Hepatic stellate cell (primary cell): Measurements from ENCODE around the gene IFT88.

Source experiments
- DNase-seq: peaks from one replicate; pipeline ENCODE4 v3.0.0; 2011; ENCODE audit warnings: low spot score

The IFT88 gene

GRCh38 chr13:20716951-20717350, 150.0 kb downstream of the IFT88 start:
- DNase-seq = no peak

GRCh38 chr13:20717581-20718542, 150.9 kb downstream of the IFT88 start:
- no peak for DNase-seq

DNA sequence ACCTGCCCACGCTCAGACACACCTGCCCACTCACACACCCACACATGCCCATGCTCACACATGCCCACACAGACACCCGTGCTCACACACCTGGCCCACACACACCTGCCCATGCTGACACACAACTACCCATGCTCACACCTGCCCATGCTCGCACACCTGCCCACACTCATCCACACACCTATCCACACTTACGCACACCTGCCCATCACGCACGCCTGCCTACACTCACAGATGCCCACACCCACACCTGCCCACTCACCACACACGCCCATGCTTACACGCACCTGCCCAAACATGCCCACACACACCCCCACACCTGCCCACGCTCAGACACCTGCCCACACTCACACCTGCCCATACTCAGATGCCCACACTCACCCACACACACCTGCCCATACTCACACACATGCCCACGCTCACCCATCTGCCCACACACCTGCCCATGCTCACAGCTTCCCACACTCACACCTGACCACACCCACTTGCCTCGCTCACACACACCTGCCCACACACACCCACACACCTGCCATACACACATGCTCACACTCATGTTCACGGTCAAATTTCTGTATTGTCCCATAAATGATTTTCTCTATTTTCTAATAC, 152.1 kb downstream of the IFT88 start:
- no peak for DNase-seq

DNA sequence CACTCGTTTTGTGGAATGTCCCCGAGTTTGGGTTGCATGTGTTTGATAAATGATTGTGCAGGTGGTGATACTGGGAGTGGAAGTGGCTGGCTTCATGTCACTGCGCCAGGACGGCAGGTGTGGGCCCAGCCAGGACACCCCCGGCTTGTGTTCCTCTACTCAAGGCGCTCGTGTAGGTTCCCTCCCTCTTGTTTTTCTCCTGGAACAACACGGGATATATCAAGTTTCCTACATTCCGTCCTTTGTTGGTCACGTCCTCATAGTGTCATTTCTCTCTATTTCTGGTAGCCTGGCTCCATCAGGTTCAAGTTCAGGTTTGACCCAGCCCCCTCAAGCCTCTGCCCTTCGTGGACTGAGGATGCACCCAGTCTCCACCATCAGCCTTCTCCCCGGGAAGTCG, 152.8 kb downstream of the IFT88 start:
- DNase-seq = no peak

GRCh38 chr13:20720499-20720898, 153.5 kb downstream of the IFT88 start:
- no peak for DNase-seq

DNA sequence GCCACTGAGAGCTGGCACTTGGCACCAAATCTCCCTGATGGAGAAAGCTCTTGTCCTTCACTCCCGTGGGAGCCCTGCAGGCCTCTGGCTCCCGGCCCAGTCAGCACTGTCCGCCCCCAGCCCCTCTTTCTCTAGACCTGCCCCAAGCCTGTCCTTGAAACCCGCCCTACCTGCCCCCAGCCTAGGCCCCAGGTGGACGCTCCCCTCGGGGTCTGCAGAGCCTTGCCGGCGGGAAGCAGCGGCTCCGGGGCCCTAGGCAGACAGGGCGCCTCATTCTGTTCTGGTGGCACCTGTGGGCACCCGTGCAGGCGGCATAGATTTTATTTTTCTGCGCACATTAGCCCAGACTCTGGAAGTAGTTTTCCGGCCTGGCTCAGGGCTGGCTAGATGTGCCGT, 154.1 kb downstream of the IFT88 start:
- DNase-seq = no peak

DNA sequence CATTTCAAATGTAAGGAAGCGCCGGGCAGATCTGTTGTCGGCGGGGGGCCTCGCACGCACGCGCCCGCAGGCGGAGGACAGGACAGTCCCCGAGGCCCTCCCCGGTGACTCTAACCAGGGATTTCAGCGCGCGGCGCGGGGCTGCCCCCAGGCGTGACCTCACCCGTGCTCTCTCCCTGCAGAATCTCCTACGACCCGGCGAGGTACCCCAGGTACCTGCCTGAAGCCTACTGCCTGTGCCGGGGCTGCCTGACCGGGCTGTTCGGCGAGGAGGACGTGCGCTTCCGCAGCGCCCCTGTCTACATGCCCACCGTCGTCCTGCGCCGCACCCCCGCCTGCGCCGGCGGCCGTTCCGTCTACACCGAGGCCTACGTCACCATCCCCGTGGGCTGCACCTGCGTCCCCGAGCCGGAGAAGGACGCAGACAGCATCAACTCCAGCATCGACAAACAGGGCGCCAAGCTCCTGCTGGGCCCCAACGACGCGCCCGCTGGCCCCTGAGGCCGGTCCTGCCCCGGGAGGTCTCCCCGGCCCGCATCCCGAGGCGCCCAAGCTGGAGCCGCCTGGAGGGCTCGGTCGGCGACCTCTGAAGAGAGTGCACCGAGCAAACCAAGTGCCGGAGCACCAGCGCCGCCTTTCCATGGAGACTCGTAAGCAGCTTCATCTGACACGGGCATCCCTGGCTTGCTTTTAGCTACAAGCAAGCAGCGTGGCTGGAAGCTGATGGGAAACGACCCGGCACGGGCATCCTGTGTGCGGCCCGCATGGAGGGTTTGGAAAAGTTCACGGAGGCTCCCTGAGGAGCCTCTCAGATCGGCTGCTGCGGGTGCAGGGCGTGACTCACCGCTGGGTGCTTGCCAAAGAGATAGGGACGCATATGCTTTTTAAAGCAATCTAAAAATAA, 154.7 kb downstream of the IFT88 start:
- peak; percentile 77 for DNase-seq

DNA sequence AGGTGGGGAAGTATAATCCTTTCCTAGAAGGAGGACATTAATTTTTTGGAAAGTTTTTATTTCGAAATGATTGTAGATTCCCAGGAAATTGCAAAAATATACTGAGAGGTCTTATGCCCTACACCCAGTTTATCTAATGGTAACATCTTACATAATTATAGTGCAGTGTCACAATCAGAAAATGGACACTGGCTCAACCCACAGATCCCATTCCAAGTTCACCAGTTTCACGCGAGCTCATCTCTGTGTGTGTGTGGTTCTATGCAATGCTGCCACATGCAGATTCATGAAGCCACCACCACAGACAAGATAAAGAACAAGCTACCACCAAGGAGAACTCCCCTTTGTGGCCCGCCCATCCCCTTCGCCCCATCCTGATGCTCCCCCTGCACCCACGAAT, 160.9 kb downstream of the IFT88 start:
- no peak for DNase-seq

- DNase-seq = no peak
Observed at GRCh38 chr13:20728579-20729311, 161.8 kb downstream of the IFT88 start.

DNA sequence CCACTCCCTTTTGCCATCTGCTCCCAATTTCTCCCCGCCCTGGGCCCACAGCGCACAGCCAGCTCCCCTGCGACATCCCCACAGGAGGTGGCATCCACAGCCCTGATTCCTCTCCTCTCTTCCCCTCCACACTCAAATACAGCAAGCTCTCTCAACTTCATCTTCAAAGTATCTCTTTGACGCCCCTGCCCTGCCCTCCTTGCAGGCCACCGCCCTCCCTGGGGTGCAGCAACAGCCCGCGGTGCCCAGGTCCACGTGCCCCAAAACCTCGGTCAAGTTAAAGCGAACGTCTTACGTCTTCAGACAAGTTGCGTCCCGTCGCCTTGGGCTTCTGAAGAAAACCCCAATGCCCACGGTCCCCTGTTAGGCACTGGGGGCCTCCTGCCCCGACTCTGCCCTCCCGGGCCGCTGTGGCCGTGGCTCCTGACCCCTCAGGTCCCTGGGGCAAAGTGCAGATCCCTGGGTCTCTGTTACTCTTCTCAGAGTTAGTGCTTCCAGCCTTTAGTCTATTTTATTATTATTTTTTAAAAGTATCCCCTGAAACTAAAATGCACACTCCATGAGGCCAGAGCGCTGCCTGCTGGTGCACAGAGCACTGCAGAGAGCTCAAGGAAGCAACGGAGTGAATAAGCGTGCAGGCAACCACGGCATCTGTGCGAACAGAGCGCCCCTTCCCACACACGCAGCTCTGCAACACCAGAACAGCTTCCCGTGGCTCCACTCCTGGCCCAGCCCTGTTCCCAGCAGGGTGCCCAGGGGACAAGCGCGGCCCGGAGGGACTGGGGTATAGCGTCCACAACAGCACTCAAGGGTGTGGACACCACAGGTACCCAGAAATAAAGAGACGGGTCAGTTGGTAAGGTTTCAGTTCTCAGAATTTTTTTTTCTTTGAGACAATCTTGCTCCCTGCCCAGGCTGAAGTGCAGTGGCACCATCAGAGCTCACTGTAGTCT, 163.0 kb downstream of the IFT88 start:
- DNase-seq = no peak

GRCh38 chr13:20738616-20739015, 171.7 kb downstream of the IFT88 start:
- DNase-seq = no peak

DNA sequence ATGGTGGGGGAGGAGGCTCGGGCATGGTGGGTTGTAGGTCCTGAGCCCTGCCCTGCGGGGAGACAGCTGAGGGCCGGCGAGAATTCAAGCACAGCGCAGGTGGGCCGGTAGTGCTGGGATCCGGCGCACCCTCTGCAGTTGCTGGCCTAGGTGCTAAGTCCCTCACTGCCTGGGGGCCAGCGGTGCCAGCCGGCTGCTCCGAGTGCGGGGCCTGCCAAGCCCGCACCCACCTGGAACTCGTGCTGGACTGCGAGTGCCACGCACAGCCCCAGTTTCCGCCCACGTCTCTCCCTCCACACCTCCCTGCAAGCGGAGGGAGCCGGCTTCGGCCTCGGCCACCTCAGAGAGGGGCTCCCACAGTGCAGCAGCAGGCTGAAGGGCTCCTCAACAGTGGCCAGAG, 173.1 kb downstream of the IFT88 start:
- no peak for DNase-seq
